Measurements from ENCODE around the gene CLDN5. TPM values are rescaled to one million over a fixed set of nuclear protein-coding genes. Genes with fewer than 3 reads are reported as not detected.

Gene CLDN5
- total RNA-seq, 1 experiment from 2014 or later, result 0.44 TPM

GRCh38 chr22:19477321-19478044 is 46.7 kb downstream of the CLDN5 start:
- H3K14ac ChIP-seq (ENCODE audit: insufficient read depth, low read length), result no peak overlapping the region
- Mint-ChIP-seq H3K36me3 (ENCODE audit: insufficient read depth in 1 of 3, low read depth in 3 of 3) (peaks cover 11 to 33% (median 21%) of the 10 kb centered on the region in 3 experiments), H3K27ac (no peak overlapping the region)

More at GRCh38 chr22:19477321-19478044, 46.7 kb downstream of the CLDN5 start:
- Histone ChIP-seq H2BK15ac (ENCODE audit: low read depth, low read length) (no peak overlapping the region), H3K23ac (ENCODE audit: insufficient read length, low read depth, low read length) (no peak overlapping the region), H3K56ac (ENCODE audit: insufficient read length, low read depth, low read length) (no peak overlapping the region), H2BK5ac (ENCODE audit: insufficient read length, low read length) (no peak overlapping the region), H3K9ac (ENCODE audit: extremely low read depth, insufficient read length, low read length) (peak overlapping the region; percentile 96), H3K4ac (ENCODE audit: low read depth, low read length) (no peak overlapping the region), H3K27me3 (ENCODE audit: insufficient read depth, low read length) (no peaks in the 10 kb centered on the region), H2BK20ac (ENCODE audit: low read depth, low read length, poor library complexity, severe bottlenecking) (no peak overlapping the region), H2AK5ac (ENCODE audit: insufficient read length, low read length) (no peak overlapping the region), H2AFZ (ENCODE audit: low read length) (no peak overlapping the region), H3K79me2 (ENCODE audit: insufficient read depth, low read length) (peaks cover 20% of the 10 kb centered on the region; the same call in 1 of the 2 replicates), H3K23me2 (ENCODE audit: insufficient read length, low read depth, low read length, poor library complexity, severe bottlenecking) (peaks cover 13% of the 10 kb centered on the region), H3T11ph (ENCODE audit: low read length) (no peak overlapping the region), H3K4me2 (ENCODE audit: insufficient read depth, insufficient read length, low read length) (peak overlapping the region; percentile 75), H4K20me1 (ENCODE audit: control insufficient read depth, insufficient read depth, insufficient read length) (no peaks in the 10 kb centered on the region), H3K4me1 (ENCODE audit: insufficient read depth, low read length) (peaks cover 3% of the 10 kb centered on the region), H4K91ac (ENCODE audit: insufficient read length, low read depth, low read length) (no peak overlapping the region), H4K5ac (ENCODE audit: insufficient read length, low read depth, low read length) (no peak overlapping the region), H2BK12ac (ENCODE audit: insufficient read length, low read depth, low read length) (no peak overlapping the region), H3K79me1 (ENCODE audit: insufficient read depth, low read depth, low read length, poor library complexity, severe bottlenecking) (peaks cover 3% of the 10 kb centered on the region), H2BK120ac (ENCODE audit: low read depth, low read length, poor library complexity, severe bottlenecking) (no peak overlapping the region), H4K8ac (replicated peaks; ENCODE audit: insufficient read length, low read depth, low read length) (no peak overlapping the region), H3K18ac (ENCODE audit: insufficient read length, low read depth, low read length) (no peak overlapping the region), H3K27ac (ENCODE audit: insufficient read length, low read depth, low read length) (no peak overlapping the region), H3K9me3 (ENCODE audit: control insufficient read depth, low read depth, low read length) (no peaks in the 10 kb centered on the region)
- no peaks in the 10 kb centered on the region; the same call in 1 of the 2 replicates for H3K27me3 Mint-ChIP-seq (ENCODE audit: low read depth)
- DNase-seq, result no peak
- no peaks in the 10 kb centered on the region for H3K9me3 Mint-ChIP-seq
- H3K4me3 Mint-ChIP-seq, result peak overlapping the region; percentile 98
- TF ChIP-seq CTCF (conservative IDR thresholded peaks at IDR 0.05), result no peak
- H3K4me1 Mint-ChIP-seq, result peaks cover 20% of the 10 kb centered on the region in 2 experiments
- whole genome bisulfite sequencing (ENCODE audit: extremely low coverage, insufficient read length, low lambda C conversion rate), result no CpG with 5 or more reads among the region's 5 CpGs

Data from H9 (cell line).